K562 (cell line): Measurements from ENCODE around the gene TAF3. TPM values are rescaled to one million over a fixed set of nuclear protein-coding genes. Genes with fewer than 3 reads are reported as not detected.
A peak's percentile ranks its signal among the peaks of the same experiment; 100 is the strongest.

Experiments
- GABPA ChIP-seq: fragments of 200-800 bp; sonication (Bioruptor generic); conservative IDR thresholded peaks from 2 replicates; pipeline ENCODE4 v1.6.1; 2016; ENCODE audit warnings: low read depth, missing genetic modification characterization, missing compliant biosample characterization
- KLF1 ChIP-seq: fragments of 450-650 bp; IDR thresholded peaks from 2 replicates; pipeline ENCODE4 v1.6.1; 2016; ENCODE audit warnings: missing genetic modification characterization, missing compliant biosample characterization
- LCOR ChIP-seq: sonication (generic); formaldehyde crosslinking; IDR thresholded peaks from 2 replicates; pipeline ENCODE4 v1.8.0; 2022; ENCODE audit warnings: mild to moderate bottlenecking, missing genetic modification reagents
- MYC ChIP-seq, 2 experiments: fragments of 250-450 bp in 1 of 2; sonication (Bioruptor Pico) in 1 of 2; IDR thresholded peaks; 2 replicates each; pipeline versions ENCODE4 v1.5.1 to v1.6.1; 2012 to 2021; ENCODE audit warnings: low read depth in 2 of 2, borderline replicate concordance in 1 of 2, improper control_type of control experiment in 1 of 2, low read length in 1 of 2, mild to moderate bottlenecking in 1 of 2, moderate library complexity in 1 of 2
- RB1 ChIP-seq: fragments of 450-650 bp; IDR thresholded peaks from 2 replicates; pipeline ENCODE4 v1.6.1; 2017; ENCODE audit warnings: low read depth, mild to moderate bottlenecking
- SPI1 ChIP-seq: IDR thresholded peaks from 2 replicates; pipeline ENCODE4 v1.6.1; 2011; ENCODE audit warnings: low read depth, low read length, control low read depth, borderline replicate concordance
- TAF1 ChIP-seq: IDR thresholded peaks from 2 replicates; pipeline ENCODE4 v1.6.1; 2011; ENCODE audit warnings: mild to moderate bottlenecking, low read length, moderate library complexity; ENCODE audit not compliant: insufficient read depth, control insufficient read depth, severe bottlenecking; ENCODE audit errors: extremely low read depth
- TAF7 ChIP-seq: fragments of 450-650 bp; IDR thresholded peaks from 2 replicates; pipeline ENCODE4 v1.6.1; 2016; ENCODE audit warnings: missing genetic modification characterization, missing compliant biosample characterization
- TAF9B ChIP-seq: fragments of 450-650 bp; IDR thresholded peaks from 2 replicates; pipeline ENCODE4 v1.6.1; 2018; ENCODE audit warnings: mild to moderate bottlenecking; ENCODE audit not compliant: partially characterized antibody
- ZNF3 ChIP-seq: fragments of 250-450 bp; sonication (Bioruptor Pico); IDR thresholded peaks from 2 replicates; pipeline ENCODE4 v1.5.0; 2021; ENCODE audit warnings: mild to moderate bottlenecking, moderate library complexity
- ZNF764 ChIP-seq: fragments of 250-450 bp; sonication (Bioruptor Pico); IDR thresholded peaks from 2 replicates; pipeline ENCODE4 v1.4.0; 2020; ENCODE audit warnings: low read depth, mild to moderate bottlenecking, moderate library complexity
- polyA plus RNA-seq, 8 experiments: library from polyadenylated mRNA; depleted of rRNA in 4 of 8; stranded (reverse) in 5 of 8; unstranded in 3 of 8; fragments of >200 nt; fragmentation: Nextera tagmentation in 2 of 8; fragmentation: Illumina TruSeq in 1 of 8; extraction: Ambion mirVana in 2 of 8; extraction: Trizol in 1 of 8; gene quantifications; 2 replicates each; pipeline versions ENCODE4 v1.2.1 to v1.2.3, GENCODE V29; 2011 to 2014; ENCODE audit warnings: inconsistent platforms in 1 of 8, missing spikeins in 1 of 8
- total RNA-seq, 7 experiments: library from RNA; depleted of rRNA in 6 of 7; stranded (reverse); fragments of >200 nt in 6 of 7; fragmentation: Illumina TruSeq in 2 of 7; extraction: Trizol in 2 of 7; gene quantifications; 2 replicates each; pipeline versions ENCODE4 v1.2.1 to v1.2.3, GENCODE V29; 2011 to 2021; ENCODE audit warnings: low replicate concordance in 1 of 7
- TF ChIP-seq, protein P1 (sequence below), 2 experiments: fragments of 450-650 bp; conservative IDR thresholded peaks; 2 replicates each; pipeline ENCODE4 v1.6.1; 2017; ENCODE audit warnings: mild to moderate bottlenecking in 2 of 2, moderate library complexity in 2 of 2
- TF ChIP-seq, protein P2 (sequence below): fragments of 250-450 bp; sonication (Bioruptor Pico); IDR thresholded peaks from 2 replicates; pipeline ENCODE4 v1.5.0; 2020; ENCODE audit warnings: mild to moderate bottlenecking, borderline replicate concordance
- TF ChIP-seq, protein P3 (sequence below): fragments of 450-650 bp; conservative IDR thresholded peaks from 2 replicates; pipeline ENCODE4 v1.6.1; 2016; ENCODE audit warnings: missing genetic modification characterization, low read depth, mild to moderate bottlenecking, control low read depth, missing compliant biosample characterization
- TF ChIP-seq, protein P4 (sequence below): fragments of 250-450 bp; sonication (Bioruptor Pico); IDR thresholded peaks from 2 replicates; pipeline ENCODE4 v1.5.0; 2021
- TF ChIP-seq, protein P5 (sequence below): fragments of 450-650 bp; IDR thresholded peaks from 2 replicates; pipeline ENCODE4 v1.6.1; 2017; ENCODE audit warnings: antibody characterized with exemption
- TF ChIP-seq, protein P6 (sequence below): fragments of 250-450 bp; sonication (Bioruptor Pico); IDR thresholded peaks from 2 replicates; pipeline ENCODE4 v1.8.0; 2021; ENCODE audit warnings: borderline replicate concordance, mild to moderate bottlenecking, moderate library complexity; ENCODE audit not compliant: poor library complexity, severe bottlenecking

TAF3 gene
- total and polyA plus RNA-seq, 9 of the 15 experiments (the other 6 are each of a cell fraction or from before 2014, with no cell fraction given) = 1.5 to 9.9 (median 4.1) TPM

DNA sequence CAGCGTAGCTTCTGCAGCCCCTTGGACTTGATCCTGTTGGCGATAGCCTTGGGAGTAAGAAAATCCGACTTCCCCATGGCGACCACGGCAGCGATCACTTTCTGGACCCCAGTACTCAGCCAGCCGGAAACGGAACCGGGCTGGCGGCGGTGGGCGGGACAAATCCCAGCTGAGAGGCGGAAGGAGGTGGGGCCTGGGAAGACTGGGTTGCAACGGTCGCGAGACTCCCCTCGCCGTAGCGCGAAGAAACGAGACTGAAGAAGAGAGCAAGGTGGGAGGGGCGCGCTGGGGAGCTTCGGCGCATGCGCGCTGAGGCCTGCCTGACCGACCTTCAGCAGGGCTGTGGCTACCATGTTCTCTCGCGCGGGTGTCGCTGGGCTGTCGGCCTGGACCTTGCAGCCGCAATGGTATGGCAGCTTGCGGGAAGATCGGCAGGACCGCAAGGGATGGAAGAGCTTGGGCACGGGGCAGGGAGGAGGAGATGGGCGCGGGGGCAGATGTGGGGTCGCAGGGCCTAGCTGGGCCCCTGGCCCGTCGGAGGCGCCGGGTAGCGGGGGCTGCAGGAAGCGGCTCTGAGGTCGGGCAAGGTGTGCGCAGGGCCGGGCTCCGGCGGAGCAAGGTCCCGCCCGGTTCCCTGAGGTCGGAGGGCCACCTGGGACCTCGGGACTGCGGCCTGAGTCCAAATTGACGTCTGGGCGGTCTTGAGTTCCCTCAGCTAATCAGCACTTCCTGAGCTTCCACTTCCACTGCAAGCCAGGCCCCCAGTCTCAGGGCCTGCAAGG, 30.3 kb upstream of the TAF3 start, which contains the start of the genes ATP5F1C and KIN (continued):
- TF ChIP-seq, protein P1, sequence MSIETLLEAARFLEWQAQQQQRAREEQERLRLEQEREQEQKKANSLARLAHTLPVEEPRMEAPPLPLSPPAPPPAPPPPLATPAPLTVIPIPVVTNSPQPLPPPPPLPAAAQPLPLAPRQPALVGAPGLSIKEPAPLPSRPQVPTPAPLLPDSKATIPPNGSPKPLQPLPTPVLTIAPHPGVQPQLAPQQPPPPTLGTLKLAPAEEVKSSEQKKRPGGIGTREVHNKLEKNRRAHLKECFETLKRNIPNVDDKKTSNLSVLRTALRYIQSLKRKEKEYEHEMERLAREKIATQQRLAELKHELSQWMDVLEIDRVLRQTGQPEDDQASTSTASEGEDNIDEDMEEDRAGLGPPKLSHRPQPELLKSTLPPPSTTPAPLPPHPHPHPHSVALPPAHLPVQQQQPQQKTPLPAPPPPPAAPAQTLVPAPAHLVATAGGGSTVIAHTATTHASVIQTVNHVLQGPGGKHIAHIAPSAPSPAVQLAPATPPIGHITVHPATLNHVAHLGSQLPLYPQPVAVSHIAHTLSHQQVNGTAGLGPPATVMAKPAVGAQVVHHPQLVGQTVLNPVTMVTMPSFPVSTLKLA (conservative IDR thresholded peaks at IDR 0.05) = peak in 1 of 2 experiments; percentile 53; a peak in 1 of 4 replicates
- TF ChIP-seq TAF1 (peak; percentile 69), LCOR (CRISPR knock-in tag) (peak; percentile 80), ZNF3 (no peak), TAF7 (peak; percentile 72), GABPA (tag) (peak; percentile 94), RB1 (peak; percentile 23; the same call in 1 of the 2 replicates), SPI1 (peak; percentile 56; the same call in 1 of the 2 replicates), ZNF764 (CRISPR knock-in tag) (no peak), KLF1 (tag) (no peak), TAF9B (peak; percentile 73), MYC (IDR thresholded peaks at IDR 0.05; ENCODE audit: low read depth, low read length) (peak; percentile 57), MYC (CRISPR knock-in tag; IDR thresholded peaks at IDR 0.05; ENCODE audit: borderline replicate concordance, low read depth) (peak; percentile 42; the same call in 1 of the 2 replicates)
- TF ChIP-seq, protein P2, sequence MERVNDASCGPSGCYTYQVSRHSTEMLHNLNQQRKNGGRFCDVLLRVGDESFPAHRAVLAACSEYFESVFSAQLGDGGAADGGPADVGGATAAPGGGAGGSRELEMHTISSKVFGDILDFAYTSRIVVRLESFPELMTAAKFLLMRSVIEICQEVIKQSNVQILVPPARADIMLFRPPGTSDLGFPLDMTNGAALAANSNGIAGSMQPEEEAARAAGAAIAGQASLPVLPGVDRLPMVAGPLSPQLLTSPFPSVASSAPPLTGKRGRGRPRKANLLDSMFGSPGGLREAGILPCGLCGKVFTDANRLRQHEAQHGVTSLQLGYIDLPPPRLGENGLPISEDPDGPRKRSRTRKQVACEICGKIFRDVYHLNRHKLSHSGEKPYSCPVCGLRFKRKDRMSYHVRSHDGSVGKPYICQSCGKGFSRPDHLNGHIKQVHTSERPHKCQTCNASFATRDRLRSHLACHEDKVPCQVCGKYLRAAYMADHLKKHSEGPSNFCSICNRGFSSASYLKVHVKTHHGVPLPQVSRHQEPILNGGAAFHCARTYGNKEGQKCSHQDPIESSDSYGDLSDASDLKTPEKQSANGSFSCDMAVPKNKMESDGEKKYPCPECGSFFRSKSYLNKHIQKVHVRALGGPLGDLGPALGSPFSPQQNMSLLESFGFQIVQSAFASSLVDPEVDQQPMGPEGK (CRISPR knock-in tag) = no peak
- TF ChIP-seq, protein P3, sequence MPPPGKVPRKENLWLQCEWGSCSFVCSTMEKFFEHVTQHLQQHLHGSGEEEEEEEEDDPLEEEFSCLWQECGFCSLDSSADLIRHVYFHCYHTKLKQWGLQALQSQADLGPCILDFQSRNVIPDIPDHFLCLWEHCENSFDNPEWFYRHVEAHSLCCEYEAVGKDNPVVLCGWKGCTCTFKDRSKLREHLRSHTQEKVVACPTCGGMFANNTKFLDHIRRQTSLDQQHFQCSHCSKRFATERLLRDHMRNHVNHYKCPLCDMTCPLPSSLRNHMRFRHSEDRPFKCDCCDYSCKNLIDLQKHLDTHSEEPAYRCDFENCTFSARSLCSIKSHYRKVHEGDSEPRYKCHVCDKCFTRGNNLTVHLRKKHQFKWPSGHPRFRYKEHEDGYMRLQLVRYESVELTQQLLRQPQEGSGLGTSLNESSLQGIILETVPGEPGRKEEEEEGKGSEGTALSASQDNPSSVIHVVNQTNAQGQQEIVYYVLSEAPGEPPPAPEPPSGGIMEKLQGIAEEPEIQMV = no peak
- TF ChIP-seq, protein P4, sequence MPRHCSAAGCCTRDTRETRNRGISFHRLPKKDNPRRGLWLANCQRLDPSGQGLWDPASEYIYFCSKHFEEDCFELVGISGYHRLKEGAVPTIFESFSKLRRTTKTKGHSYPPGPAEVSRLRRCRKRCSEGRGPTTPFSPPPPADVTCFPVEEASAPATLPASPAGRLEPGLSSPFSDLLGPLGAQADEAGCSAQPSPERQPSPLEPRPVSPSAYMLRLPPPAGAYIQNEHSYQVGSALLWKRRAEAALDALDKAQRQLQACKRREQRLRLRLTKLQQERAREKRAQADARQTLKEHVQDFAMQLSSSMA = no peak; the same call in 1 of the 2 replicates
- TF ChIP-seq, protein P5, sequence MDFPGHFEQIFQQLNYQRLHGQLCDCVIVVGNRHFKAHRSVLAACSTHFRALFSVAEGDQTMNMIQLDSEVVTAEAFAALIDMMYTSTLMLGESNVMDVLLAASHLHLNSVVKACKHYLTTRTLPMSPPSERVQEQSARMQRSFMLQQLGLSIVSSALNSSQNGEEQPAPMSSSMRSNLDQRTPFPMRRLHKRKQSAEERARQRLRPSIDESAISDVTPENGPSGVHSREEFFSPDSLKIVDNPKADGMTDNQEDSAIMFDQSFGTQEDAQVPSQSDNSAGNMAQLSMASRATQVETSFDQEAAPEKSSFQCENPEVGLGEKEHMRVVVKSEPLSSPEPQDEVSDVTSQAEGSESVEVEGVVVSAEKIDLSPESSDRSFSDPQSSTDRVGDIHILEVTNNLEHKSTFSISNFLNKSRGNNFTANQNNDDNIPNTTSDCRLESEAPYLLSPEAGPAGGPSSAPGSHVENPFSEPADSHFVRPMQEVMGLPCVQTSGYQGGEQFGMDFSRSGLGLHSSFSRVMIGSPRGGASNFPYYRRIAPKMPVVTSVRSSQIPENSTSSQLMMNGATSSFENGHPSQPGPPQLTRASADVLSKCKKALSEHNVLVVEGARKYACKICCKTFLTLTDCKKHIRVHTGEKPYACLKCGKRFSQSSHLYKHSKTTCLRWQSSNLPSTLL = no peak
- TF ChIP-seq, protein P6, sequence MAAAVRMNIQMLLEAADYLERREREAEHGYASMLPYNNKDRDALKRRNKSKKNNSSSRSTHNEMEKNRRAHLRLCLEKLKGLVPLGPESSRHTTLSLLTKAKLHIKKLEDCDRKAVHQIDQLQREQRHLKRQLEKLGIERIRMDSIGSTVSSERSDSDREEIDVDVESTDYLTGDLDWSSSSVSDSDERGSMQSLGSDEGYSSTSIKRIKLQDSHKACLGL = no peak
